Stimulated activated memory B cell treated with anti-CD40 and anti-IgM and Interleukin-4, amounts not matched to agents 10 μg/mL and 1 μg/mL and 100 μg/mL, for 72 hours (primary cell): ENCODE measurements around the gene ZFR.
A peak's percentile ranks its signal among the peaks of the same experiment; 100 is the strongest.

Experiments
- ATAC-seq: fragments of 150-1000 bp; cut with Tn5 transposase; 2 replicates; pipeline ENCODE4 v1.10.0; 2021
- H3K27ac Mint-ChIP-seq: one replicate; pipeline ENCODE4 v1.8.0; 2022; ENCODE audit warnings: mild to moderate bottlenecking, mixed read lengths
- H3K27me3 Mint-ChIP-seq: one replicate; pipeline ENCODE4 v1.8.0; 2022; ENCODE audit warnings: mixed read lengths
- H3K36me3 Mint-ChIP-seq: one replicate; pipeline ENCODE4 v1.8.0; 2022; ENCODE audit warnings: mixed read lengths
- H3K4me1 Mint-ChIP-seq: one replicate; pipeline ENCODE4 v1.8.0; 2022; ENCODE audit warnings: mixed read lengths
- H3K4me3 Mint-ChIP-seq: one replicate; pipeline ENCODE4 v1.8.0; 2022; ENCODE audit warnings: mild to moderate bottlenecking, moderate library complexity, mixed read lengths
- H3K9me3 Mint-ChIP-seq: one replicate; pipeline ENCODE4 v1.8.0; 2022; ENCODE audit warnings: mixed read lengths

The ZFR gene

GRCh38 chr5:32365623-32366022, 78.9 kb downstream of the ZFR start:
- H3K36me3 Mint-ChIP-seq = peaks cover 48% of the 10 kb centered on the region
- no peak overlapping the region for H3K27ac Mint-ChIP-seq
- H3K9me3 Mint-ChIP-seq = no peaks in the 10 kb centered on the region
- H3K4me3 Mint-ChIP-seq = no peak overlapping the region
- H3K4me1 Mint-ChIP-seq = no peaks in the 10 kb centered on the region
- ATAC-seq = no peak
- no peaks in the 10 kb centered on the region for H3K27me3 Mint-ChIP-seq

- H3K27me3 Mint-ChIP-seq = no peaks in the 10 kb centered on the region
- H3K27ac Mint-ChIP-seq = peak overlapping the region; percentile 16
Measured at GRCh38 chr5:32363030-32363429, 81.5 kb downstream of the ZFR start.

GRCh38 chr5:32362527-32362926, 82.0 kb downstream of the ZFR start:
- H3K36me3 Mint-ChIP-seq = peaks cover 29% of the 10 kb centered on the region
- H3K4me1 Mint-ChIP-seq = no peaks in the 10 kb centered on the region
- no peaks in the 10 kb centered on the region for H3K9me3 Mint-ChIP-seq
- H3K27ac Mint-ChIP-seq = peak overlapping the region; percentile 16
- H3K4me3 Mint-ChIP-seq = no peak overlapping the region
- no peak for ATAC-seq
- H3K27me3 Mint-ChIP-seq = no peaks in the 10 kb centered on the region

More at GRCh38 chr5:32363030-32363429, 81.5 kb downstream of the ZFR start:
- Mint-ChIP-seq H3K9me3 (no peaks in the 10 kb centered on the region), H3K4me3 (no peak overlapping the region), H3K36me3 (peaks cover 30% of the 10 kb centered on the region), H3K4me1 (no peaks in the 10 kb centered on the region)
- ATAC-seq = no peak

- H3K4me3 Mint-ChIP-seq = no peak overlapping the region
- H3K27me3 Mint-ChIP-seq = no peaks in the 10 kb centered on the region
- peaks cover 26% of the 10 kb centered on the region for H3K36me3 Mint-ChIP-seq
- ATAC-seq = no peak
- no peaks in the 10 kb centered on the region for H3K9me3 Mint-ChIP-seq
- no peak overlapping the region for H3K27ac Mint-ChIP-seq
- H3K4me1 Mint-ChIP-seq = no peaks in the 10 kb centered on the region
Measured at GRCh38 chr5:32360906-32361305, 83.6 kb downstream of the ZFR start.

- Mint-ChIP-seq H3K36me3 (peaks cover 34% of the 10 kb centered on the region), H3K4me1 (no peaks in the 10 kb centered on the region), H3K27ac (no peak overlapping the region), H3K9me3 (no peaks in the 10 kb centered on the region), H3K27me3 (no peaks in the 10 kb centered on the region), H3K4me3 (no peak overlapping the region)
- no peak for ATAC-seq
Measured at GRCh38 chr5:32358611-32359010, 85.9 kb downstream of the ZFR start.

GRCh38 chr5:32357658-32358057, 86.9 kb downstream of the ZFR start:
- Mint-ChIP-seq H3K4me3 (no peak overlapping the region), H3K27me3 (no peaks in the 10 kb centered on the region), H3K4me1 (no peaks in the 10 kb centered on the region), H3K27ac (no peak overlapping the region), H3K9me3 (no peaks in the 10 kb centered on the region), H3K36me3 (peaks cover 31% of the 10 kb centered on the region)
- no peak for ATAC-seq

GRCh38 chr5:32355686-32356085, 88.9 kb downstream of the ZFR start:
- no peak overlapping the region for H3K4me3 Mint-ChIP-seq
- no peak overlapping the region for H3K27ac Mint-ChIP-seq
- no peak for ATAC-seq
- H3K4me1 Mint-ChIP-seq = no peaks in the 10 kb centered on the region
- peaks cover 23% of the 10 kb centered on the region for H3K36me3 Mint-ChIP-seq
- no peaks in the 10 kb centered on the region for H3K9me3 Mint-ChIP-seq
- no peaks in the 10 kb centered on the region for H3K27me3 Mint-ChIP-seq

GRCh38 chr5:32353420-32353819, 91.1 kb downstream of the ZFR start:
- Mint-ChIP-seq H3K4me3 (no peak overlapping the region), H3K4me1 (no peaks in the 10 kb centered on the region), H3K27me3 (no peaks in the 10 kb centered on the region), H3K9me3 (peaks cover 2% of the 10 kb centered on the region), H3K27ac (no peak overlapping the region), H3K36me3 (peaks cover 26% of the 10 kb centered on the region)
- no peak for ATAC-seq

- no peak overlapping the region for H3K4me3 Mint-ChIP-seq
- no peaks in the 10 kb centered on the region for H3K27me3 Mint-ChIP-seq
- peaks cover 6% of the 10 kb centered on the region for H3K9me3 Mint-ChIP-seq
- no peak for ATAC-seq
- peaks cover 25% of the 10 kb centered on the region for H3K36me3 Mint-ChIP-seq
- no peak overlapping the region for H3K27ac Mint-ChIP-seq
- H3K4me1 Mint-ChIP-seq = no peaks in the 10 kb centered on the region
Measured at GRCh38 chr5:32352685-32353084, 91.9 kb downstream of the ZFR start.

GRCh38 chr5:32346869-32347268, 97.7 kb downstream of the ZFR start:
- H3K27me3 Mint-ChIP-seq = no peaks in the 10 kb centered on the region
- peaks cover 6% of the 10 kb centered on the region for H3K36me3 Mint-ChIP-seq
- no peak for ATAC-seq
- peaks cover 13% of the 10 kb centered on the region for H3K9me3 Mint-ChIP-seq
- no peak overlapping the region for H3K4me3 Mint-ChIP-seq
- no peak overlapping the region for H3K27ac Mint-ChIP-seq
- no peaks in the 10 kb centered on the region for H3K4me1 Mint-ChIP-seq

- ATAC-seq = no peak
- no peaks in the 10 kb centered on the region for H3K4me1 Mint-ChIP-seq
- H3K36me3 Mint-ChIP-seq = peaks cover 6% of the 10 kb centered on the region
- H3K4me3 Mint-ChIP-seq = no peak overlapping the region
- H3K27ac Mint-ChIP-seq = no peak overlapping the region
- no peaks in the 10 kb centered on the region for H3K27me3 Mint-ChIP-seq
- H3K9me3 Mint-ChIP-seq = peaks cover 16% of the 10 kb centered on the region
Measured at GRCh38 chr5:32343058-32343672, 101.4 kb downstream of the ZFR start.

- no peaks in the 10 kb centered on the region for H3K27me3 Mint-ChIP-seq
- H3K4me3 Mint-ChIP-seq = no peak overlapping the region
- H3K36me3 Mint-ChIP-seq = peaks cover 6% of the 10 kb centered on the region
- peaks cover 13% of the 10 kb centered on the region for H3K9me3 Mint-ChIP-seq
- no peak for ATAC-seq
- no peaks in the 10 kb centered on the region for H3K4me1 Mint-ChIP-seq
- no peak overlapping the region for H3K27ac Mint-ChIP-seq
Measured at GRCh38 chr5:32342656-32343055, 101.9 kb downstream of the ZFR start.

- Mint-ChIP-seq H3K9me3 (peaks cover 9% of the 10 kb centered on the region), H3K4me3 (no peak overlapping the region), H3K36me3 (peaks cover 6% of the 10 kb centered on the region), H3K27me3 (no peaks in the 10 kb centered on the region), H3K4me1 (no peaks in the 10 kb centered on the region), H3K27ac (no peak overlapping the region)
- ATAC-seq = no peak
Measured at GRCh38 chr5:32339878-32340277, 104.7 kb downstream of the ZFR start.

- H3K4me1 Mint-ChIP-seq = no peaks in the 10 kb centered on the region
- H3K4me3 Mint-ChIP-seq = no peak overlapping the region
- no peak for ATAC-seq
- H3K9me3 Mint-ChIP-seq = peaks cover 9% of the 10 kb centered on the region
- H3K27me3 Mint-ChIP-seq = no peaks in the 10 kb centered on the region
- H3K36me3 Mint-ChIP-seq = peaks cover 6% of the 10 kb centered on the region
- no peak overlapping the region for H3K27ac Mint-ChIP-seq
Measured at GRCh38 chr5:32339198-32339597, 105.3 kb downstream of the ZFR start.

- H3K9me3 Mint-ChIP-seq = no peaks in the 10 kb centered on the region
- no peaks in the 10 kb centered on the region for H3K27me3 Mint-ChIP-seq
- no peak overlapping the region for H3K4me3 Mint-ChIP-seq
- no peaks in the 10 kb centered on the region for H3K36me3 Mint-ChIP-seq
- ATAC-seq = no peak
- H3K27ac Mint-ChIP-seq = no peak overlapping the region
- H3K4me1 Mint-ChIP-seq = no peaks in the 10 kb centered on the region
Measured at GRCh38 chr5:32332966-32333365, 111.6 kb downstream of the ZFR start.

- H3K4me1 Mint-ChIP-seq = no peaks in the 10 kb centered on the region
- H3K27me3 Mint-ChIP-seq = no peaks in the 10 kb centered on the region
- no peaks in the 10 kb centered on the region for H3K36me3 Mint-ChIP-seq
- no peak for ATAC-seq
- no peaks in the 10 kb centered on the region for H3K9me3 Mint-ChIP-seq
- no peak overlapping the region for H3K27ac Mint-ChIP-seq
- H3K4me3 Mint-ChIP-seq = no peak overlapping the region
Measured at GRCh38 chr5:32332361-32332760, 112.2 kb downstream of the ZFR start.

- Mint-ChIP-seq H3K27ac (no peak overlapping the region), H3K4me3 (no peak overlapping the region), H3K27me3 (no peaks in the 10 kb centered on the region), H3K9me3 (no peaks in the 10 kb centered on the region), H3K36me3 (no peaks in the 10 kb centered on the region), H3K4me1 (no peaks in the 10 kb centered on the region)
- ATAC-seq = no peak
Measured at GRCh38 chr5:32331935-32332274, 112.6 kb downstream of the ZFR start.
